K562 (cell line): ENCODE measurements around the gene FAM217B. TPM values are rescaled to one million over a fixed set of nuclear protein-coding genes. Genes with fewer than 3 reads are reported as not detected.

Experiments used
- ATAC-seq: fragments of 200-7000 bp; cut with Tn5 transposase; 3 replicates; pipeline ENCODE4 v1.9.1; 2020; ENCODE audit warnings: moderate library complexity
- BruUV-seq: library from RNA; stranded (reverse); fragments of 400-500 nt; replicated peaks from 2 replicates; lab custom pipeline; 2021; lab: Mats Ljungman, UMichigan
- CTCF ChIA-PET: fragments of 300-600 bp; formaldehyde crosslinking; extraction: SDS; loops from one replicate; lab custom pipeline; 2021; ENCODE audit warnings: low intra/inter-chr PET ratio; lab: Yijun Ruan, JAX
- POLR2A ChIA-PET: fragments of 300-600, 350-650 bp; sonication (Branson Sonifier 250); formaldehyde crosslinking; extraction: SDS; loops from one replicate; lab custom pipeline; 2021; ENCODE audit warnings: antibody characterized with exemption, inconsistent platforms; lab: Yijun Ruan, JAX
- DNase-seq, 4 experiments: peaks; one replicate each; pipeline versions ENCODE4 v3.0.0 to v3.0.0-alpha.2; 2011 to 2018; ENCODE audit warnings: low spot score in 3 of 4, mixed read lengths in 3 of 4; ENCODE audit errors: extremely low read depth in 1 of 4
- FAIRE-seq: peaks from 2 replicates; lab custom pipeline; 2011; peaks lifted over from hg19 to GRCh38; lab: Jason Lieb, UNC
- H2AFZ ChIP-seq: 2 replicates; pipeline ENCODE4 v1.6.0; 2011; ENCODE audit warnings: low read depth, low read length, control low read depth, inconsistent platforms
- H3K27ac ChIP-seq: fragments of 200-600 bp; 3 replicates; pipeline ENCODE4 v1.8.0; 2011; ENCODE audit warnings: low read depth, mild to moderate bottlenecking, control low read depth, inconsistent platforms, low read length, moderate library complexity, mixed read lengths; ENCODE audit errors: extremely low read depth
- H3K27me3 ChIP-seq, 2 experiments: fragments of 300-600 bp in 1 of 2; 2 replicates in 1 of 2; 3 replicates in 1 of 2; pipeline versions ENCODE4 v1.6.0 to v1.8.0; 2011; ENCODE audit warnings: inconsistent platforms in 2 of 2, low read length in 2 of 2, mild to moderate bottlenecking in 1 of 2, mixed read lengths in 1 of 2, moderate library complexity in 1 of 2; ENCODE audit not compliant: control insufficient read depth in 2 of 2, insufficient read depth in 2 of 2
- H3K36me3 ChIP-seq: fragments of 300-600 bp; 3 replicates; pipeline ENCODE4 v1.8.0; 2011; ENCODE audit warnings: mild to moderate bottlenecking, low read length, inconsistent platforms; ENCODE audit not compliant: control insufficient read depth, insufficient read depth
- H3K4me1 ChIP-seq, 2 experiments: fragments of 200-600 bp in 1 of 2; replicated peaks in 1 of 2; 2 replicates in 1 of 2; 3 replicates in 1 of 2; pipeline versions ENCODE4 v1.5.1 to v1.8.0; 2011; ENCODE audit warnings: inconsistent platforms in 2 of 2, low read length in 2 of 2, mild to moderate bottlenecking in 1 of 2, mixed read lengths in 1 of 2, moderate library complexity in 1 of 2; ENCODE audit not compliant: control insufficient read depth in 2 of 2, insufficient read depth in 2 of 2
- H3K4me2 ChIP-seq: 2 replicates; pipeline ENCODE4 v1.6.1; 2011; ENCODE audit warnings: low read length, control low read depth, inconsistent platforms, mixed read lengths; ENCODE audit not compliant: insufficient read depth
- H3K4me3 ChIP-seq: fragments of 200-600 bp; sonication (generic), shearing (Covaris generic); 2 replicates; pipeline ENCODE4 v1.5.1; 2016; ENCODE audit warnings: control low read depth, inconsistent platforms
- H3K79me2 ChIP-seq: fragments of 200-600 bp; 3 replicates; pipeline ENCODE4 v1.8.0; 2011; ENCODE audit warnings: low read length, inconsistent platforms; ENCODE audit not compliant: control insufficient read depth, insufficient read depth
- H3K9ac ChIP-seq, 2 experiments: 2 replicates each; pipeline versions ENCODE4 v1.6.0 to v1.6.1; 2011; ENCODE audit warnings: low read depth in 2 of 2, low read length in 2 of 2, control low read depth in 1 of 2, inconsistent platforms in 1 of 2, mild to moderate bottlenecking in 1 of 2, mixed read lengths in 1 of 2; ENCODE audit not compliant: insufficient read depth in 1 of 2
- H3K9me1 ChIP-seq: one replicate; pipeline ENCODE4 v1.6.0; 2011; ENCODE audit warnings: inconsistent platforms, mild to moderate bottlenecking, low read length, moderate library complexity; ENCODE audit not compliant: control insufficient read depth, insufficient read depth
- H3K9me3 ChIP-seq: replicated peaks from 2 replicates; pipeline ENCODE4 v1.5.1; 2011; ENCODE audit warnings: low read depth, low read length, inconsistent platforms; ENCODE audit not compliant: control insufficient read depth, insufficient read depth
- H4K20me1 ChIP-seq: replicated peaks from 2 replicates; pipeline ENCODE4 v1.6.1; 2011; ENCODE audit warnings: low read length, inconsistent platforms, mixed read lengths; ENCODE audit not compliant: control insufficient read depth, insufficient read depth
- CBX2 ChIP-seq: fragments of 200-600 bp; sonication (generic); IDR thresholded peaks from one replicate; pipeline ENCODE4 v1.6.1; 2012; ENCODE audit warnings: mild to moderate bottlenecking, low read length, inconsistent platforms; ENCODE audit not compliant: insufficient read depth, poor library complexity, severe bottlenecking
- CREB1 ChIP-seq, 2 experiments: sonication (generic) in 1 of 2; formaldehyde crosslinking in 1 of 2; IDR thresholded peaks; 2 replicates each; pipeline versions ENCODE4 v1.6.1 to v1.8.0; 2012 to 2022; ENCODE audit warnings: inconsistent platforms in 1 of 2, mild to moderate bottlenecking in 1 of 2, missing genetic modification reagents in 1 of 2, moderate library complexity in 1 of 2
- CREM ChIP-seq: IDR thresholded peaks from 2 replicates; pipeline ENCODE4 v1.6.1; 2014; ENCODE audit warnings: antibody characterized with exemption, low read depth
- MXI1 ChIP-seq: IDR thresholded peaks from 2 replicates; pipeline ENCODE4 v1.6.1; 2011; ENCODE audit warnings: low read depth, mild to moderate bottlenecking, improper control_type of control experiment, low read length
- NFRKB ChIP-seq: fragments of 450-650 bp; IDR thresholded peaks from 2 replicates; pipeline ENCODE4 v1.6.1; 2016; ENCODE audit warnings: low read depth
- PPARD ChIP-seq: fragments of 250-450 bp; sonication (Bioruptor Pico); IDR thresholded peaks from 2 replicates; pipeline ENCODE4 v1.8.0; 2022; ENCODE audit warnings: inconsistent platforms, mild to moderate bottlenecking, moderate library complexity
- SMAD3 ChIP-seq: fragments of 450-650 bp; formaldehyde crosslinking; conservative IDR thresholded peaks from 2 replicates; pipeline ENCODE4 v1.4.0; 2020; ENCODE audit warnings: mild to moderate bottlenecking
- SRSF9 ChIP-seq: fragments of 200-400 bp; formaldehyde crosslinking; IDR thresholded peaks from 2 replicates; pipeline ENCODE4 v1.6.1; 2017; ENCODE audit warnings: low read depth, low read length, borderline replicate concordance
- ZNF24 ChIP-seq: fragments of 450-650 bp; IDR thresholded peaks from 2 replicates; pipeline ENCODE4 v1.6.1; 2016
- ZNF316 ChIP-seq: fragments of 450-650 bp; IDR thresholded peaks from 2 replicates; pipeline ENCODE4 v1.6.1; 2016
- ZNF324 ChIP-seq: fragments of 250-450 bp; sonication (Bioruptor Pico); IDR thresholded peaks from 2 replicates; pipeline ENCODE4 v1.4.0; 2020; ENCODE audit warnings: mild to moderate bottlenecking
- ZNF408 ChIP-seq: fragments of 250-450 bp; sonication (Bioruptor Pico); IDR thresholded peaks from 2 replicates; pipeline ENCODE4 v1.4.0; 2020; ENCODE audit warnings: low read depth, mild to moderate bottlenecking, moderate library complexity
- ZNF507 ChIP-seq: conservative IDR thresholded peaks from 2 replicates; pipeline ENCODE4 v1.6.1; 2017; ENCODE audit warnings: missing genetic modification characterization, missing compliant biosample characterization
- WGBS: fragments of 100-300 bp; shearing (Covaris generic); methylation state at CpG from one replicate; pipeline ENCODE4 v1.1.6; 2016; ENCODE audit warnings: low coverage, mixed read lengths; ENCODE audit not compliant: insufficient coverage; ENCODE audit errors: missing lambda C conversion rate; 5-methylcytosine and 5-hydroxymethylcytosine counted together
- in situ Hi-C: fragments of 300-500 bp; cut with MboI; formaldehyde crosslinking; loops from 4 replicates; pipeline ENCODE4 v1.15.0; 2018; ENCODE audit warnings: inconsistent platforms, mixed read lengths
- intact Hi-C: fragments of 100-400 bp; cut with micrococcal nuclease; formaldehyde crosslinking; loops from 2 replicates; pipeline ENCODE4 v1.14.2; 2022
- polyA plus RNA-seq, 8 experiments: library from polyadenylated mRNA; depleted of rRNA in 4 of 8; stranded (reverse) in 5 of 8; unstranded in 3 of 8; fragments of >200 nt; fragmentation: Nextera tagmentation in 2 of 8; fragmentation: Illumina TruSeq in 1 of 8; extraction: Ambion mirVana in 2 of 8; extraction: Trizol in 1 of 8; gene quantifications; 2 replicates each; pipeline versions ENCODE4 v1.2.1 to v1.2.3, GENCODE V29; 2011 to 2014; ENCODE audit warnings: inconsistent platforms in 1 of 8, missing spikeins in 1 of 8
- total RNA-seq, 7 experiments: library from RNA; depleted of rRNA in 6 of 7; stranded (reverse); fragments of >200 nt in 6 of 7; fragmentation: Illumina TruSeq in 2 of 7; extraction: Trizol in 2 of 7; gene quantifications; 2 replicates each; pipeline versions ENCODE4 v1.2.1 to v1.2.3, GENCODE V29; 2011 to 2021; ENCODE audit warnings: low replicate concordance in 1 of 7
- TF ChIP-seq, protein P1 (sequence below): fragments of 200-800 bp; sonication (Bioruptor generic); IDR thresholded peaks from 2 replicates; pipeline ENCODE4 v1.6.1; 2017; ENCODE audit warnings: missing genetic modification characterization, missing compliant biosample characterization
- TF ChIP-seq, protein P2 (sequence below): fragments of 450-650 bp; IDR thresholded peaks from 2 replicates; pipeline ENCODE4 v1.6.1; 2017; ENCODE audit warnings: antibody characterized with exemption
- TF ChIP-seq, protein P3 (sequence below), 3 experiments: fragments of 200-800 bp in 1 of 3; sonication (Bioruptor generic) in 1 of 3; sonication (generic) in 1 of 3; formaldehyde crosslinking in 1 of 3; IDR thresholded peaks; 2 replicates each; pipeline versions ENCODE4 v1.6.1 to v1.8.0; 2016 to 2022; ENCODE audit warnings: mild to moderate bottlenecking in 2 of 3, missing compliant biosample characterization in 2 of 3, missing genetic modification characterization in 2 of 3, missing genetic modification reagents in 1 of 3
- TF ChIP-seq, protein P4 (sequence below): sonication (generic); formaldehyde crosslinking; IDR thresholded peaks from 2 replicates; pipeline ENCODE4 v1.8.0; 2022; ENCODE audit warnings: missing genetic modification reagents, mild to moderate bottlenecking, moderate library complexity, borderline replicate concordance

Gene FAM217B
- total and polyA plus RNA-seq, 9 of the 15 experiments (the other 6 are each of a cell fraction or from before 2014, with no cell fraction given): 4.8 to 11.4 (median 6.9) TPM

DNA sequence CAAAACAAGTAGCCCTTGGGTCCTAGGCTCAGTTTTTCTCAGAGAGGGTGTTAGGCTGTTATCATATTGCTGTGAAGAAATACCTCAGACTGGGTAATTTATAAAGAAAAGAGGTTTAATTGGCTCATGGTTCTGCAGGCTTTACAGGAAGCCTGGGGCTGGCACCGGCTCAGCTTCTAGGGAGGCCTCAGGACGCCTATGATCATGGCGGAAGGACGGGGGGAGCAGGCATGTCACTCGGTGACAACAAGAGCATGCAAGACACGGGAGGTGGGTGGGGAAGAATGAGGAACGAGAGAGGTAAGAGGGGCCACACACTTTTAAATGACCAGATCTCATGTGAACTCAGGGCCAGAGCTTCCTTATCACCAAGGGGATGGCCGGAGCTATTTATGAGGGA lies 45.0 kb downstream of the FAM217B start:
- no peak for FAIRE-seq
- peaks cover 0 to 7% of the 10 kb centered on the region in 2 experiments; a peak in 2 of 5 replicates for H3K4me1 ChIP-seq
- H3K27ac ChIP-seq: no peak overlapping the region
- no peak overlapping the region for H3K4me3 ChIP-seq
- in situ Hi-C loops: no loop called here
- intact Hi-C loops: no loop called here
- H3K36me3 ChIP-seq: no peaks in the 10 kb centered on the region
- H4K20me1 ChIP-seq: no peaks in the 10 kb centered on the region
- peaks cover 3 to 5% of the 10 kb centered on the region in 2 experiments; a peak in 4 of 5 replicates for H3K27me3 ChIP-seq
- H3K9me1 ChIP-seq: no peaks in the 10 kb centered on the region
- no peak overlapping the region for H3K4me2 ChIP-seq
- no peak for TF ChIP-seq NFRKB
- TF ChIP-seq, protein P1, sequence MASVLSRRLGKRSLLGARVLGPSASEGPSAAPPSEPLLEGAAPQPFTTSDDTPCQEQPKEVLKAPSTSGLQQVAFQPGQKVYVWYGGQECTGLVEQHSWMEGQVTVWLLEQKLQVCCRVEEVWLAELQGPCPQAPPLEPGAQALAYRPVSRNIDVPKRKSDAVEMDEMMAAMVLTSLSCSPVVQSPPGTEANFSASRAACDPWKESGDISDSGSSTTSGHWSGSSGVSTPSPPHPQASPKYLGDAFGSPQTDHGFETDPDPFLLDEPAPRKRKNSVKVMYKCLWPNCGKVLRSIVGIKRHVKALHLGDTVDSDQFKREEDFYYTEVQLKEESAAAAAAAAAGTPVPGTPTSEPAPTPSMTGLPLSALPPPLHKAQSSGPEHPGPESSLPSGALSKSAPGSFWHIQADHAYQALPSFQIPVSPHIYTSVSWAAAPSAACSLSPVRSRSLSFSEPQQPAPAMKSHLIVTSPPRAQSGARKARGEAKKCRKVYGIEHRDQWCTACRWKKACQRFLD (CRISPR knock-in tag): no peak
- no peak for TF ChIP-seq ZNF324 (CRISPR knock-in tag)
- TF ChIP-seq, protein P2, sequence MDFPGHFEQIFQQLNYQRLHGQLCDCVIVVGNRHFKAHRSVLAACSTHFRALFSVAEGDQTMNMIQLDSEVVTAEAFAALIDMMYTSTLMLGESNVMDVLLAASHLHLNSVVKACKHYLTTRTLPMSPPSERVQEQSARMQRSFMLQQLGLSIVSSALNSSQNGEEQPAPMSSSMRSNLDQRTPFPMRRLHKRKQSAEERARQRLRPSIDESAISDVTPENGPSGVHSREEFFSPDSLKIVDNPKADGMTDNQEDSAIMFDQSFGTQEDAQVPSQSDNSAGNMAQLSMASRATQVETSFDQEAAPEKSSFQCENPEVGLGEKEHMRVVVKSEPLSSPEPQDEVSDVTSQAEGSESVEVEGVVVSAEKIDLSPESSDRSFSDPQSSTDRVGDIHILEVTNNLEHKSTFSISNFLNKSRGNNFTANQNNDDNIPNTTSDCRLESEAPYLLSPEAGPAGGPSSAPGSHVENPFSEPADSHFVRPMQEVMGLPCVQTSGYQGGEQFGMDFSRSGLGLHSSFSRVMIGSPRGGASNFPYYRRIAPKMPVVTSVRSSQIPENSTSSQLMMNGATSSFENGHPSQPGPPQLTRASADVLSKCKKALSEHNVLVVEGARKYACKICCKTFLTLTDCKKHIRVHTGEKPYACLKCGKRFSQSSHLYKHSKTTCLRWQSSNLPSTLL: no peak
- no peak for TF ChIP-seq ZNF507 (tag)
- TF ChIP-seq SMAD3 (CRISPR knock-in tag): no peak
- no peak for TF ChIP-seq CBX2
- no peak for TF ChIP-seq CREM
- no peak for TF ChIP-seq CREB1 (IDR thresholded peaks at IDR 0.05)
- no peak for TF ChIP-seq CREB1 (CRISPR knock-in tag; IDR thresholded peaks at IDR 0.05)
- TF ChIP-seq SRSF9: no peak
- TF ChIP-seq ZNF316: no peak
- TF ChIP-seq, protein P3, sequence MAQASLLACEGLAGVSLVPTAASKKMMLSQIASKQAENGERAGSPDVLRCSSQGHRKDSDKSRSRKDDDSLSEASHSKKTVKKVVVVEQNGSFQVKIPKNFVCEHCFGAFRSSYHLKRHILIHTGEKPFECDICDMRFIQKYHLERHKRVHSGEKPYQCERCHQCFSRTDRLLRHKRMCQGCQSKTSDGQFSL (CRISPR knock-in tag; IDR thresholded peaks at IDR 0.05): no peak
- TF ChIP-seq, protein P3 (tag; IDR thresholded peaks at IDR 0.05): no peak
- no peak for TF ChIP-seq MXI1
- TF ChIP-seq ZNF408 (CRISPR knock-in tag): no peak
- TF ChIP-seq, protein P4, sequence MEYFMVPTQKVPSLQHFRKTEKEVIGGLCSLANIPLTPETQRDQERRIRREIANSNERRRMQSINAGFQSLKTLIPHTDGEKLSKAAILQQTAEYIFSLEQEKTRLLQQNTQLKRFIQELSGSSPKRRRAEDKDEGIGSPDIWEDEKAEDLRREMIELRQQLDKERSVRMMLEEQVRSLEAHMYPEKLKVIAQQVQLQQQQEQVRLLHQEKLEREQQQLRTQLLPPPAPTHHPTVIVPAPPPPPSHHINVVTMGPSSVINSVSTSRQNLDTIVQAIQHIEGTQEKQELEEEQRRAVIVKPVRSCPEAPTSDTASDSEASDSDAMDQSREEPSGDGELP: no peak
- TF ChIP-seq ZNF24: no peak
- no peak for TF ChIP-seq PPARD
- TF ChIP-seq, all 486 proteins: peak for 0
- no peak for DNase-seq
- H3K9ac ChIP-seq: no peak overlapping the region
- POLR2A ChIA-PET: no interaction called here
- 19% methylated on average over 8 of the region's 8 CpGs for WGBS
- H2AFZ ChIP-seq: peak overlapping the region; percentile 30; the same call in 1 of the 2 replicates
- H3K79me2 ChIP-seq: no peaks in the 10 kb centered on the region
- no peaks in the 10 kb centered on the region for H3K9me3 ChIP-seq
- no TSS peak for BruUV-seq
- CTCF ChIA-PET: no interaction called here
- ATAC-seq: no peak
